Kidney tubule cell (primary cell): ENCODE measurements around the gene MAD1L1.

Experiments used
- DNase-seq: peaks from one replicate; pipeline ENCODE4 v3.0.0-alpha.2; 2018; ENCODE audit warnings: low spot score

Gene MAD1L1

GRCh38 chr7:2116989-2117591 lies 115.7 kb downstream of the MAD1L1 start:
- DNase-seq = no peak

- no peak for DNase-seq
These were observed 116.3 kb downstream of the MAD1L1 start for GRCh38 chr7:2116448-2116810.

GRCh38 chr7:2115760-2116447 lies 116.8 kb downstream of the MAD1L1 start:
- DNase-seq = peak; percentile 35

- no peak for DNase-seq
These were observed 117.6 kb downstream of the MAD1L1 start for GRCh38 chr7:2114926-2115759.

GRCh38 chr7:2114052-2114451 lies 118.7 kb downstream of the MAD1L1 start:
- peak; percentile 28 for DNase-seq

- DNase-seq = no peak
These were observed 120.2 kb downstream of the MAD1L1 start for GRCh38 chr7:2112261-2113198.

GRCh38 chr7:2111568-2111967 lies 121.2 kb downstream of the MAD1L1 start:
- DNase-seq = no peak

GRCh38 chr7:2110610-2111396 lies 121.9 kb downstream of the MAD1L1 start:
- DNase-seq = peak; percentile 8

- peak; percentile 97 for DNase-seq
These were observed 122.7 kb downstream of the MAD1L1 start for GRCh38 chr7:2109936-2110609.

- no peak for DNase-seq
These were observed 123.4 kb downstream of the MAD1L1 start for GRCh38 chr7:2109251-2109872.

- DNase-seq = no peak
These were observed 124.1 kb downstream of the MAD1L1 start for GRCh38 chr7:2108501-2109250.

GRCh38 chr7:2108071-2108455 lies 124.7 kb downstream of the MAD1L1 start:
- DNase-seq = no peak

- no peak for DNase-seq
These were observed 125.2 kb downstream of the MAD1L1 start for GRCh38 chr7:2107386-2108070.

- peak; percentile 3 for DNase-seq
These were observed 125.8 kb downstream of the MAD1L1 start for GRCh38 chr7:2106924-2107323.

- no peak for DNase-seq
These were observed 126.3 kb downstream of the MAD1L1 start for GRCh38 chr7:2106440-2106839.

GRCh38 chr7:2105917-2106316 lies 126.8 kb downstream of the MAD1L1 start:
- no peak for DNase-seq

GRCh38 chr7:2105280-2105679 lies 127.5 kb downstream of the MAD1L1 start:
- no peak for DNase-seq

- no peak for DNase-seq
These were observed 128.0 kb downstream of the MAD1L1 start for GRCh38 chr7:2104716-2105115.
